AG04450 (cell line): ENCODE measurements around the gene ALOX5. TPM values are rescaled to one million over a fixed set of nuclear protein-coding genes. Genes with fewer than 3 reads are reported as not detected.

Experiments used
- CTCF ChIA-PET: fragments of 300-600, 350-600 bp; formaldehyde crosslinking; extraction: SDS; loops from one replicate; lab custom pipeline; 2022; ENCODE audit warnings: antibody characterized with exemption, inconsistent platforms; lab: Charles Lee
- POLR2A ChIA-PET: fragments of 350-600 bp; formaldehyde crosslinking; extraction: SDS; loops from one replicate; lab custom pipeline; 2021; ENCODE audit warnings: antibody characterized with exemption, inconsistent platforms; lab: Yijun Ruan, JAX
- DNase-seq: peaks from one replicate; pipeline ENCODE4 v3.0.0-alpha.2; 2011; ENCODE audit warnings: low read depth, low spot score
- H3K27ac ChIP-seq: one replicate; pipeline ENCODE4 v1.5.1; 2012; ENCODE audit warnings: low read depth, low read length, control low read depth
- H3K27me3 ChIP-seq: one replicate; pipeline ENCODE4 v1.6.0; 2012; ENCODE audit warnings: low read length; ENCODE audit not compliant: control insufficient read depth, insufficient read depth
- H3K4me3 ChIP-seq: 2 replicates; pipeline ENCODE4 v1.5.1; 2011; ENCODE audit warnings: mild to moderate bottlenecking, low read depth, low read length, control low read depth
- H3K9me3 ChIP-seq: 2 replicates; pipeline ENCODE4 v1.5.1; 2012; ENCODE audit warnings: low read length; ENCODE audit not compliant: control insufficient read depth, insufficient read depth
- polyA plus RNA-seq: library from polyadenylated mRNA; depleted of rRNA; stranded (reverse); fragments of >200 nt; gene quantifications from 2 replicates; pipeline ENCODE4 v1.2.3, GENCODE V29; 2011
- TF ChIP-seq, protein P1 (sequence below): IDR thresholded peaks from 2 replicates; pipeline ENCODE4 v1.5.1; 2011; ENCODE audit warnings: low read depth, low read length, control low read depth, inconsistent platforms

ALOX5 gene
- polyA plus RNA-seq, 1 experiment = not detected

DNA sequence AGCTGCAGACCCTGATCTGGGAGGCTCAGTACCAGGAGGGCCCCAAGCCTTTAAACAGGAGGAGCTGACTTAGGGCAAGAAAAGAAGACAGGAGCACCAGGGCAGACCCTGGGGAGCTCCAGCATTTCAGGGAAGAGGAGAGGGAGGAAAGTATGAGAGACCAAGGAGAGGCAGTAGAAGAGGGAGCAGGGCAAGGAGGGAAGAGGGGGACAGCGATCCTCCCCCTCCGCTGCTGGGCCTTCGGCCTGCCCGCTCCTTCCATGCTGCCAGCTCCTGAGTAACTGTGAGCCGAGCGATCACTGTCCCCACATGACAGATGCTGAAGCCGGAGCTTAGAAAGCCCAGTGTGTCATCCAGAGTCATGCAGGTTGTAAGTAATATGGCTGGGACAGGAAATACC, 65.9 kb downstream of the ALOX5 start:
- Histone ChIP-seq H3K9me3 (peaks cover 6% of the 10 kb centered on the region; the same call in 1 of the 2 replicates), H3K4me3 (no peak overlapping the region), H3K27ac (no peak overlapping the region), H3K27me3 (peaks cover 3% of the 10 kb centered on the region)
- DNase-seq = no peak
- POLR2A ChIA-PET = no interaction called here
- TF ChIP-seq, protein P1, sequence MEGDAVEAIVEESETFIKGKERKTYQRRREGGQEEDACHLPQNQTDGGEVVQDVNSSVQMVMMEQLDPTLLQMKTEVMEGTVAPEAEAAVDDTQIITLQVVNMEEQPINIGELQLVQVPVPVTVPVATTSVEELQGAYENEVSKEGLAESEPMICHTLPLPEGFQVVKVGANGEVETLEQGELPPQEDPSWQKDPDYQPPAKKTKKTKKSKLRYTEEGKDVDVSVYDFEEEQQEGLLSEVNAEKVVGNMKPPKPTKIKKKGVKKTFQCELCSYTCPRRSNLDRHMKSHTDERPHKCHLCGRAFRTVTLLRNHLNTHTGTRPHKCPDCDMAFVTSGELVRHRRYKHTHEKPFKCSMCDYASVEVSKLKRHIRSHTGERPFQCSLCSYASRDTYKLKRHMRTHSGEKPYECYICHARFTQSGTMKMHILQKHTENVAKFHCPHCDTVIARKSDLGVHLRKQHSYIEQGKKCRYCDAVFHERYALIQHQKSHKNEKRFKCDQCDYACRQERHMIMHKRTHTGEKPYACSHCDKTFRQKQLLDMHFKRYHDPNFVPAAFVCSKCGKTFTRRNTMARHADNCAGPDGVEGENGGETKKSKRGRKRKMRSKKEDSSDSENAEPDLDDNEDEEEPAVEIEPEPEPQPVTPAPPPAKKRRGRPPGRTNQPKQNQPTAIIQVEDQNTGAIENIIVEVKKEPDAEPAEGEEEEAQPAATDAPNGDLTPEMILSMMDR = no peak
- CTCF ChIA-PET = no interaction called here

DNA sequence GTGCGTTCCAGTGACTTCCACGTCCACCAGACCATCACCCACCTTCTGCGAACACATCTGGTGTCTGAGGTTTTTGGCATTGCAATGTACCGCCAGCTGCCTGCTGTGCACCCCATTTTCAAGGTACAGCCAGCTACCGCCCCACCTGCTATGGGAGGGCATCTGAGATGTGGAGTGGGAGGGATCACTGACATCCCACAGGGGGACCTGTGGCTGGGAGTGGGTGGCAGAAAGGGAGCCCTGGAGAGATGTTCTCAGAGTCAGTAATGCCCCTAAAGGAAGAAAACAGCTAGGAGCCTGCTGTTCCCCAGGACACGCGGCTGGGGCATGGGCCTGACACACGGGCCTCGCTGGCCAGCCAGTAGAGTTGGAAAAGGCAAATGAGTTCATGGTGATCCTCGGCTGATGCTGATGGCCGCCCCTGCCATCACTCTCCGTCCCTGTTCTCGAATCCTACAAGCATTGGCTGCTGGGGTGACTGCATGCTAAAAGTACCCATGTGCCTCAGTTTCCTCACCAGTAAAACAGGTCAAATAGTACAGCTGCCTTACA, 66.6 kb downstream of the ALOX5 start:
- TF ChIP-seq, protein P1 = no peak
- Histone ChIP-seq H3K27me3 (peaks cover 3% of the 10 kb centered on the region), H3K9me3 (peaks cover 6% of the 10 kb centered on the region; the same call in 1 of the 2 replicates), H3K27ac (no peak overlapping the region), H3K4me3 (no peak overlapping the region)
- ChIA-PET POLR2A (no interaction called here), CTCF (no interaction called here)
- no peak for DNase-seq

DNA sequence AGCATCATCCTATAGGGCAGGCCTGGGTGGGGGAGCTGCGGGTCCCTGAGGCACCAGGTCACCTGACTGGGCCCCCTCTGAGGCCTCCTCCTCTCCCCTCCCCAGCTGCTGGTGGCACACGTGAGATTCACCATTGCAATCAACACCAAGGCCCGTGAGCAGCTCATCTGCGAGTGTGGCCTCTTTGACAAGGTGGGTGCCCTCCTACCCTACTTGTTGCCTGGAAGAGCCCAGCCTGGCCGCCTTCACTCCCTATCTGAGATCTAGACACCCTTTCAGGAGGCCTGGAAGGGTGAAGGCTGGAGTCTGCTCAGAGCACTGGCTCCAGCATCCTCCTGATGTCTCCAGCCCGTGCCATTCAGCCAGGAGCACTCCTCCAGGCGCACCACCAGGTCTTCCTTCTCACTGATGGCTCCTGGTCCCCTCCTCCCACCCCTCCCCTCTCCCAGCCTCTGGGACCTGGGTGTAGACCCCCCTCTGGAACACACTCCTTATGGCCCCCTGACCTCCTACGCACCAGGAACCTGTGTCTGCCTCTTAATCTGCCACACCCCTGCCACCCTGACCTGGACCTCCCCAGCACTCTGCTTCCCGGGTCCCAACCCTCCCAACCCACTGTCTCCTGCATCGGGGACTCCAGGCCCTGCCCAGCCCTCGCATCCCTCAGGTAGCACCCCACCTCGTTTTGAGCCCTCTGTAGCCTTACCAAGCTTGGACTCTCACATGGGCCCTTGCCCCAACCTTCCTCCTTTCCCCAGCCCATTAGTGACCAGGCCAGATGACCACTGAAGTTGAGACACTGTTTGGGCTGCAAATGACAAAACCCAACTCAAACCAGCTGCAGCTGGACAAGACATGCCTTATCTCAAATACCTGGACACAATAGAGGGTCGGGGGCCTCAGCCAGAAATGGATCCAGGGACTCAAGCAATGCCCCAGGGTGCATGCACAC, 67.5 kb downstream of the ALOX5 start:
- no peak overlapping the region for H3K4me3 ChIP-seq
- ChIA-PET POLR2A (no interaction called here), CTCF (no interaction called here)
- H3K9me3 ChIP-seq = peaks cover 6% of the 10 kb centered on the region; the same call in 1 of the 2 replicates
- peaks cover 3% of the 10 kb centered on the region for H3K27me3 ChIP-seq
- no peak overlapping the region for H3K27ac ChIP-seq
- TF ChIP-seq, protein P1 = no peak
- no peak for DNase-seq

DNA sequence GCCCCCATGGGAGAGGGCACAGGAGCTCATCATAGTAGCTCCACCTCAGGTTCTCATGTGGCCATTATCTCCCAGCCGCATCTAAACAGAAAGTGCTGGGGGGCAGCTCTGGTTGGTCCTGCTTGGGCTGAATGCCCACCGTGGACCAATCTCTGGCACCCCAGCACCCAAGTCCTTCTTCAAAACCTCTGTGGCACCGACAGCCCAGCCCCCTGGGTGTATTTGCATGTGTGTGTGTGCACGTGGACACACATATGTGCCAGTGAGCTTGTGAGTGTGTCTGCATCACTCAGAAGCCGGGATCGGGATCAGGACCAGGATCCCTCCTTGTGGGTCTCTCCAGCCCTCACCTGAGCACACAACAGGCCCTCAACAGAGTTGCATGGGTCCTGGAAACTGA, 68.2 kb downstream of the ALOX5 start:
- Histone ChIP-seq H3K27me3 (peaks cover 6% of the 10 kb centered on the region), H3K27ac (no peak overlapping the region), H3K9me3 (peaks cover 6% of the 10 kb centered on the region; the same call in 1 of the 2 replicates), H3K4me3 (no peak overlapping the region)
- POLR2A ChIA-PET = no interaction called here
- DNase-seq = no peak
- TF ChIP-seq, protein P1 = no peak
- CTCF ChIA-PET = no interaction called here

DNA sequence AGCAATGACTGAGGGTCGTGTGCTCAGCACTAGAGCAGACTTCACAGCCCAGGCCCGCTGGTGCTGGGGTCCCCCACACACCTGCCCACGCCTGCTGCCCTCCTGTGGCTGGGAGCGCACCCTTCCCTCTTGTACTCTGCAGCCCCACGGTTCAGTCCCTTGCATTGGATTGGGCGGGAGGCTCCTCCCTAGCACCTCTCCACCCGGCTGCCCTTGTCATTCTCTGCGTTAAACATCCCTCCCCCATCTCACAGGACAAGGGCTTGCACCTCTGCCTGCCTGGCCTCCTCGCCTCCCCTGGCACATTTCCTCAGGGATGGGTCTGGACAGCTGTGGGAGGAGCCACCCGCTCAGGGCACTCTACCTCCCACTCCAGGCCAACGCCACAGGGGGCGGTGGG, 68.6 kb downstream of the ALOX5 start:
- Histone ChIP-seq H3K9me3 (peaks cover 6% of the 10 kb centered on the region; the same call in 1 of the 2 replicates), H3K27ac (no peak overlapping the region), H3K4me3 (no peak overlapping the region), H3K27me3 (peaks cover 7% of the 10 kb centered on the region)
- TF ChIP-seq, protein P1 = no peak
- ChIA-PET POLR2A (no interaction called here), CTCF (no interaction called here)
- no peak for DNase-seq
